Gastroesophageal sphincter (tissue), 3 donors: ENCODE data around the gene PGAP2.

Experiments used
- CTCF ChIP-seq, 4 experiments: fragments of 200-600 bp in 2 of 4; fragments of 450-650 bp in 2 of 4; sonication (generic) in 1 of 4; IDR thresholded peaks; one replicate each; pipeline ENCODE4 v1.5.1; 2017 to 2019; ENCODE audit warnings: antibody characterized with exemption in 4 of 4, mild to moderate bottlenecking in 2 of 4, moderate library complexity in 2 of 4
- POLR2AphosphoS5 ChIP-seq: sonication (generic); formaldehyde crosslinking; IDR thresholded peaks from one replicate; pipeline ENCODE4 v1.6.1; 2017; ENCODE audit warnings: antibody characterized with exemption

GRCh38 chr11:3823303-3823702 is 14.9 kb downstream of the PGAP2 start:
- no peak for TF ChIP-seq POLR2AphosphoS5
- no peak for TF ChIP-seq CTCF (IDR thresholded peaks at IDR 0.05)
